Natural killer cell (primary cell): ENCODE results near the gene IFT27. TPM values are rescaled to one million over a fixed set of nuclear protein-coding genes. Genes with fewer than 3 reads are reported as not detected.

Experiments used
- ATAC-seq, 3 donors: fragments of 150-1000 bp in 2 of 3; fragments of 200-7000 bp in 1 of 3; cut with Tn5 transposase; 1 replicate in 1 of 3; 2 replicates in 2 of 3; pipeline ENCODE4 v1.10.0; 2021; ENCODE audit warnings: mild to moderate bottlenecking in 2 of 3, moderate library complexity in 2 of 3
- DNase-seq, 2 donors: peaks; one replicate each; pipeline versions ENCODE4 v3.0.0 to v3.0.0-alpha.2; 2013 to 2021; ENCODE audit warnings: mixed read lengths in 1 of 2
- H3K27ac ChIP-seq: one replicate; pipeline ENCODE4 v1.5.1; 2013; ENCODE audit warnings: mild to moderate bottlenecking, low read length
- H3K27me3 ChIP-seq: one replicate; pipeline ENCODE4 v1.6.1; 2013; ENCODE audit warnings: low read length; ENCODE audit not compliant: control insufficient read depth, insufficient read depth
- H3K36me3 ChIP-seq: one replicate; pipeline ENCODE4 v1.6.1; 2013; ENCODE audit warnings: low read length; ENCODE audit not compliant: control insufficient read depth, insufficient read depth
- H3K4me1 ChIP-seq: one replicate; pipeline ENCODE4 v1.6.1; 2013; ENCODE audit warnings: low read length; ENCODE audit not compliant: control insufficient read depth, insufficient read depth
- H3K4me3 ChIP-seq: one replicate; pipeline ENCODE4 v1.5.1; 2013; ENCODE audit warnings: low read length
- H3K9me3 ChIP-seq: one replicate; pipeline ENCODE4 v1.6.1; 2013; ENCODE audit warnings: low read length; ENCODE audit not compliant: control insufficient read depth, insufficient read depth
- H3K27ac Mint-ChIP-seq, 2 donors: one replicate each; pipeline ENCODE4 v1.8.0; 2022; ENCODE audit warnings: mild to moderate bottlenecking in 2 of 2, mixed read lengths in 2 of 2, moderate library complexity in 1 of 2
- H3K27me3 Mint-ChIP-seq, 2 donors: one replicate each; pipeline ENCODE4 v1.8.0; 2022; ENCODE audit warnings: low read depth in 2 of 2, mixed read lengths in 2 of 2
- H3K36me3 Mint-ChIP-seq: one replicate; pipeline ENCODE4 v1.8.0; 2022; ENCODE audit warnings: mixed read lengths
- H3K4me1 Mint-ChIP-seq, 2 donors: one replicate each; pipeline ENCODE4 v1.8.0; 2022; ENCODE audit warnings: mixed read lengths in 2 of 2
- H3K4me3 Mint-ChIP-seq: one replicate; pipeline ENCODE4 v1.8.0; 2022; ENCODE audit warnings: mild to moderate bottlenecking, moderate library complexity, mixed read lengths
- H3K9me3 Mint-ChIP-seq, 2 donors: one replicate each; pipeline ENCODE4 v1.8.0; 2022; ENCODE audit warnings: mixed read lengths in 2 of 2
- WGBS: methylation state at CpG from one replicate; pipeline ENCODE4 v1.1.7; 2013; ENCODE audit warnings: missing lambda C conversion rate; ENCODE audit not compliant: insufficient coverage; 5-methylcytosine and 5-hydroxymethylcytosine counted together
- intact Hi-C: fragments of 100-400 bp; cut with micrococcal nuclease; formaldehyde crosslinking; loops from one replicate; pipeline ENCODE4 v1.14.2; 2022
- total RNA-seq, 4 donors: library from RNA; stranded (reverse); fragments of 120-200 nt in 1 of 4; gene quantifications; one replicate each; pipeline versions ENCODE4 v1.2.3 to v1.2.4, GENCODE V29; 2013 to 2022
- TF ChIP-seq, protein P1 (sequence below): fragments of 200-600 bp; IDR thresholded peaks from one replicate; pipeline ENCODE4 v1.8.0; 2022; ENCODE audit warnings: antibody characterized with exemption

The IFT27 gene
- total RNA-seq, 3 donors from 2014 or later (not counting 1 experiment from before 2014, with no cell fraction given) = 16.5 to 30.1 (median 27.1) TPM

DNA sequence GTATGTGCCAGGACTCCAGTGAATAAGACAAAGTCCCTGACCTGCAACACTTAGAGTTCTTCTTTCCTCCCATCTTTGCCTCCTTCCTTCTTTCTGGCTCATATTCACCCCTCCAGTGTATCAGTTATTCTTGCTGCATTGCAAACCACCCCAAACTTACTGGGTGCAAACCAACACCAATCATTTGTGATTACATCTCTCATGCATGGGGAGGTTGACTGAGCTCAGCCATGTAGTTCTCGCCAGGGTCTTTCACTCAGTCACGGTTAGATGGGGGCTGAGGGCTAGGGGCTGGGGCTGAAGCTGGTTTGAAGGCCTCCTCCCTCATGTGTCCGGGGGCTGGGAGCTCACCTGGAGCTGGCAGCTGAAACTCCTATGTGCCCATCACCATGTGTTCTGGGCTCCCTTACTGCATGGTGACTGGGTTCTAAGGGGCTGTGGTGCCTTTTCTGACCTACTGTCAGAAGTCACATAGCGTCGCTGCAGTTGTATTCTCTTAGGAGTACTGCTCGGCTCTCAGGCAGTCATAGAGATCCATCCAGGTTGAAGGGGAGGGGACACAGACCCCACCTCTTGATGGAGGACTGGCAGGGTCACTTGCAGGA lies 37.4 kb downstream of the IFT27 start:
- no peak overlapping the region for H3K27ac Mint-ChIP-seq
- DNase-seq (no peak), ATAC-seq (no peak)
- TF ChIP-seq, protein P1, sequence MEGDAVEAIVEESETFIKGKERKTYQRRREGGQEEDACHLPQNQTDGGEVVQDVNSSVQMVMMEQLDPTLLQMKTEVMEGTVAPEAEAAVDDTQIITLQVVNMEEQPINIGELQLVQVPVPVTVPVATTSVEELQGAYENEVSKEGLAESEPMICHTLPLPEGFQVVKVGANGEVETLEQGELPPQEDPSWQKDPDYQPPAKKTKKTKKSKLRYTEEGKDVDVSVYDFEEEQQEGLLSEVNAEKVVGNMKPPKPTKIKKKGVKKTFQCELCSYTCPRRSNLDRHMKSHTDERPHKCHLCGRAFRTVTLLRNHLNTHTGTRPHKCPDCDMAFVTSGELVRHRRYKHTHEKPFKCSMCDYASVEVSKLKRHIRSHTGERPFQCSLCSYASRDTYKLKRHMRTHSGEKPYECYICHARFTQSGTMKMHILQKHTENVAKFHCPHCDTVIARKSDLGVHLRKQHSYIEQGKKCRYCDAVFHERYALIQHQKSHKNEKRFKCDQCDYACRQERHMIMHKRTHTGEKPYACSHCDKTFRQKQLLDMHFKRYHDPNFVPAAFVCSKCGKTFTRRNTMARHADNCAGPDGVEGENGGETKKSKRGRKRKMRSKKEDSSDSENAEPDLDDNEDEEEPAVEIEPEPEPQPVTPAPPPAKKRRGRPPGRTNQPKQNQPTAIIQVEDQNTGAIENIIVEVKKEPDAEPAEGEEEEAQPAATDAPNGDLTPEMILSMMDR = no peak
- Histone ChIP-seq H3K36me3 (no peaks in the 10 kb centered on the region), H3K4me1 (peaks cover 8% of the 10 kb centered on the region), H3K27me3 (peaks cover 5% of the 10 kb centered on the region), H3K4me3 (no peak overlapping the region), H3K9me3 (no peaks in the 10 kb centered on the region), H3K27ac (no peak overlapping the region)
- H3K9me3 Mint-ChIP-seq = no peaks in the 10 kb centered on the region
- intact Hi-C loops = no loop called here
- H3K4me1 Mint-ChIP-seq = no peaks in the 10 kb centered on the region
- WGBS = 89% methylated on average over 6 of the region's 6 CpGs
- H3K36me3 Mint-ChIP-seq = no peaks in the 10 kb centered on the region
- peaks cover 21 to 27% of the 10 kb centered on the region in 2 donors for H3K27me3 Mint-ChIP-seq
- no peak overlapping the region for H3K4me3 Mint-ChIP-seq

DNA sequence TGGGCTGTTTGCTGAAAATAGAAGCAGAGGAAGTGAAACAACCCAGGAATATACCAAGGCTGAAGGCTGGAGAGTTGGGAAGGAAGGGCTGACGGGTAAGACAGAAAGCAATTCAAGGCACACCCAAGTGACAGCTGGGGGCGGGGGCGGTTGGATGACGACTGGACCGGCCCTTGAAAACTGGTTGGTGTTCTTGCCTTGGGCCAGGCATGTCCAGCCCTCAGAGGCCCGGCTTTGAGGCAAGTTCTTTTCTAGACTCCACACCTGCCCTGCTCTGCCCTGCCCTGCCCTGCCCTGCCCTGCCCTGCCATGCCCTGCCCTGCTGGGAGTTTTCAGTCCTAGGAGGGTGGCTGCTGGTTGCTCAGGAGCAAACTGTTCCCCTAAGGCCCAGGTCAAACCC lies 38.1 kb downstream of the IFT27 start:
- H3K9me3 ChIP-seq = no peaks in the 10 kb centered on the region
- intact Hi-C loops = no loop called here
- no peak overlapping the region for H3K27ac ChIP-seq
- no peaks in the 10 kb centered on the region for H3K9me3 Mint-ChIP-seq
- H3K36me3 ChIP-seq = no peaks in the 10 kb centered on the region
- no peaks in the 10 kb centered on the region for H3K4me1 Mint-ChIP-seq
- H3K4me3 Mint-ChIP-seq = no peak overlapping the region
- DNase-seq (no peak), ATAC-seq (no peak)
- peaks cover 5% of the 10 kb centered on the region for H3K27me3 ChIP-seq
- H3K4me1 ChIP-seq = peaks cover 8% of the 10 kb centered on the region
- peaks cover 25 to 33% of the 10 kb centered on the region in 2 donors for H3K27me3 Mint-ChIP-seq
- no peak overlapping the region for H3K27ac Mint-ChIP-seq
- TF ChIP-seq, protein P1 = no peak
- H3K36me3 Mint-ChIP-seq = no peaks in the 10 kb centered on the region
- no peak overlapping the region for H3K4me3 ChIP-seq
- 53% methylated on average over 6 of the region's 6 CpGs for WGBS

DNA sequence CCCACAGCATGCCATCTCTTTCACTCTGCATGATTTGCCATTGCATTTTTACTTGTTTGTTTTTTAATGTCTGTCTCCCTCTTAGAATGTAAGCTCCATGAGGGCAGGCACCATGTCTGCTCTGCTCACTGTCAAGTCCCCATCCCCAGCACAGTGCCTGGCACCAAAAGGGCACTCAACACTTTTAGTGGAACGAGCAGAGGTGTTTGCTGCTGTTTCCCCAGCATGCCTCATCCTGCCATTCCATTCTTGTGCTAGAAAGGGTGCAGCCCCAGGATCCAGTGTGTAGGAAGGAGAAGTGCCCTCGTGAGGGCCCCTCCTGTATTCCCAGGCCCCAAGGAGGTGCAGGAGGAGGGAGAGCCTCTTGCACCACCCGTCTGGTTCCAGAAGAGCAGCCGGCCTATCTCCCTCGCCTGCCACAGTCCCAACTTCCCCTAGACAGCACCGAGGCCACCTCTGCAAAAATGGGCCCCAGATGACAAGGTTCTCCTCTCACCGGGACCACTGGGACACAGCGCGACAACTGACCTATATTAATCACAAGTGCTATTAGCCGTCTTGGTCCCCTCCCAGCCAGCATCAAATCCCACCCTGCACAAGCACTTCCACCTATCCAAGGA lies 39.1 kb downstream of the IFT27 start:
- WGBS = 68% methylated on average over 10 of the region's 10 CpGs
- H3K27me3 Mint-ChIP-seq = peaks cover 30 to 38% of the 10 kb centered on the region in 2 donors
- Histone ChIP-seq H3K36me3 (no peaks in the 10 kb centered on the region), H3K4me3 (no peak overlapping the region), H3K4me1 (peaks cover 8% of the 10 kb centered on the region), H3K9me3 (no peaks in the 10 kb centered on the region), H3K27ac (no peak overlapping the region), H3K27me3 (peaks cover 5% of the 10 kb centered on the region)
- no peaks in the 10 kb centered on the region for H3K36me3 Mint-ChIP-seq
- no peaks in the 10 kb centered on the region for H3K4me1 Mint-ChIP-seq
- H3K4me3 Mint-ChIP-seq = no peak overlapping the region
- DNase-seq (no peak), ATAC-seq (no peak)
- no peak overlapping the region for H3K27ac Mint-ChIP-seq
- no peaks in the 10 kb centered on the region for H3K9me3 Mint-ChIP-seq
- intact Hi-C loops = no loop called here
- TF ChIP-seq, protein P1 = no peak
